AG08395 (cell line): ENCODE results near the gene CTDSPL.
A peak's percentile ranks its signal among the peaks of the same experiment; 100 is the strongest.
"Not testable (repeated sequence)": the region's sequence is repeated elsewhere in the genome, so short reads cannot be mapped to it uniquely, and the experiment has no call there.

Experiments
- DNase-seq: peaks from one replicate; pipeline ENCODE4 v3.0.0; 2012; ENCODE audit warnings: mixed read lengths, low spot score

CTDSPL gene

DNA sequence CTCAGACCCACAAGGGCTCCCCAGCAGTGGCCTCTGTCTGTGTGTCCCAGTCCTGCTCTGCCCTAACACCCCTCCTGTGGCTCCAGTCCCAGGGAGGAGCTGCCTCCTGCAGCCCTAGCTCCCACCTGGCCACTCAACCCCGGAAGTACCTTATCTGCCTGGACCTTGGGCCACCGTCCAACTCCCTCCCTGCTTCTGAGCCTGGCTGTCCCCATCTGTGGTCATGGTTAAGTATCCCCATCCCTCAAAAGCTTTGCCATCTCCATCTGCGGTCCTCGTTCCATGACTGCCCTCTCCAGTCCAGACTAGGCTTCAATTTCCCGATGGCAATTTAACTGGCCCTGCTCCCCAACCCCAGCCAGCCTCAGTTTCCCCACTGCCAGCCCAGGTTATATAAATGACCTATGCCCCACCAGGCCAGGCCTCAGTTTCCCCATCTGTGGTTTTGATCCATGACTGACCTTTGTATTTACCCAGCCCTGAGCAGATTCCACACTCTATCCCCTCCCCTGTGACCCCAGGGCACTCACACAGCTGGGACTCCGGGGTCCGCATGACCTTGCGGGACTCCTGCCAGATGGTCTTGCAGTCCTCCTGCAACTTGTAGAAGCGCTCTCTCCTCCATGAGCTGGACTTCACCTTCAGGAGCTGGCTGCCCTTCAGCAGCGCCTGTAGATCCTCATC is 158.1 kb downstream of the CTDSPL start:
- DNase-seq: no peak

DNA sequence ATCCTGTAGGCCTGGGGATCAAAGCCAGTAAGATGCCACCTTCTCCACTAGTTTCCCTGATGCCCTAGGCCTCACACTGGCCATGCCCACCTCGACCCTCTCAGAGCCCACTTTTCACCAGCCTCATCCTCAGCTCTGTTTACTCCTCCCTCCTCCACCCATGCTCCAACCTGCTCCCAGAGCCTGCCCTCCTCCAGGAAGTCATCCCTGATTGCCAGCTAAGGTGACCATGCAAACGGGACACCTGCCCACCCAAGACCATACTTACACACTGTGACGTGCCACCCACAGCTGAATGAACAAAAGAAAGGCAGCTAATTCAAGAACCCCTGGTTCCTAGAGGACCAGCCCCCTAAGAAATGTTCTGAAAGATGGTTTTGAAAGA is 158.7 kb downstream of the CTDSPL start:
- DNase-seq: no peak

DNA sequence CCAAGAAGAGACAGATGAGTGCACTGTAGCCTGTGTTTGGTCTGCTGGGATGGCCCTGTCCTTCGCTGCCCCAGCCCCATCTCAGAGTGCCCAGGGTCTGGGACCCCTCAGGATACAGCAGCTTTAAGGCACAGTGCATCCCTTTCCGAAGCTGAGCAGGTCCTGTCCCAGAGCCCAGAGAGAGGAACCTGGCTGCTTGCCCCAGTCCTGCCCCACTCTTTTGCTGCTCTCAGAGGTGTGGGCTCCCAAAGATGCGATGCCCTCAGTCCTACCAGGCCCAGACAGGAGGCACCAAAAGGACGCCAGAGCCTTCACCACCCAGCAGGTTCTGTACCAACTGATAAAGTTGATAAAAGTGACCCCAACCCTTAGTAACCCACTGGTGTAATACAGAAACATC is 159.5 kb downstream of the CTDSPL start:
- DNase-seq: no peak

DNA sequence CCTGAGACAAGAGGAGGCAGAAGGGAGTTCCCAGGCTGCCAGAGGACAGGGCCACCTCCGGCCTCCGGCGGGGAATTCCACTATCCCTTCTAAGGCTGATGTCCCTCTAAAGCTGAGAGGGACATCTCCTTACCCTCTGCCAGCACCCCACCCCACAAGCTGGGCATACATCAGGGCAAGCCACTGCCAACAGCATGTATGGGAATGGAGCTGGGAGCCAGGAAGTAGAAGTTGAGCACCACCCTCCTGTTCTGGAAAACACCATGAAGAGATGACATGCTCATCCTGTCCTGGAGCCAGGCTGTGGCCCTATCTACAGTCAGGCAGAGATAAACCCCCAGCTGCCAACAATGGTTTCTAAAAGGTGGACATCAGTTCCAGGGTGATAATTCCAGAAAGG is 160.6 kb downstream of the CTDSPL start:
- DNase-seq: no peak

DNA sequence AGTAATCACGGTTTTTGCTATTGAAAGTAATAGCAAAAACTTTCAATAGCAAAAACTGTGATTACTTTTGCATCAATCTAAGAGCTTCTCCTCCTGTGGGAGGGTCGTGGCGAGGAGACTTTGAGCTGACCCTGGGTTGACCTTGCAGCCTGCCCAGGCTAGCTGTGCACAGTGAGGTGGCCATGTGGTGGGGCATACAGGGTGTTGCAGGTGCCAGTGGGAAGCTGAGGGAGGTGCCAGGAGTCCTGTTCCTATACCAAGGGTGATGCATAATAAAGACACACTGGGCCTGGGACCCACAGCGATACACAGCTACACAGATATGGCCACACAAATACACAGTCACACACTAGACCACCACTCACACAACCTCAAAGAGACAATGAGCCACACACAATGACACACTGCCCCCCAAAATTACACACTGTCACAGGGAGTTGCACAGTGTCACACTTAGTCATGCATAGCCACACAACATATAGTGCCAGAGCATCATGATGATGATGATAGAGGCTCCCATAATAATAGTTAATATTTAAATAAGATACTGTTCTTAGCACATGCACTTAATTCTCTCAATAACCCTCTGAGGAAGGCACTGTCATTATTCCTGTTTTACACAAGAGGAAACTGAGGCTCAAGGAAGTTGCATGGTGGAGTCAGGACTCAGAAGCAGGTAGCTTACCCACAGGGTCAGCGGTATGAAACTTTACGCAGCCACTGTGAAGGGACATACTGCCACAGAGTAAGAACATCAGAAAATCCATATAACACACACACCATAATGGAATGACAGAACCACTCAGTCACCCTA is 161.4 kb downstream of the CTDSPL start:
- DNase-seq: no peak

DNA sequence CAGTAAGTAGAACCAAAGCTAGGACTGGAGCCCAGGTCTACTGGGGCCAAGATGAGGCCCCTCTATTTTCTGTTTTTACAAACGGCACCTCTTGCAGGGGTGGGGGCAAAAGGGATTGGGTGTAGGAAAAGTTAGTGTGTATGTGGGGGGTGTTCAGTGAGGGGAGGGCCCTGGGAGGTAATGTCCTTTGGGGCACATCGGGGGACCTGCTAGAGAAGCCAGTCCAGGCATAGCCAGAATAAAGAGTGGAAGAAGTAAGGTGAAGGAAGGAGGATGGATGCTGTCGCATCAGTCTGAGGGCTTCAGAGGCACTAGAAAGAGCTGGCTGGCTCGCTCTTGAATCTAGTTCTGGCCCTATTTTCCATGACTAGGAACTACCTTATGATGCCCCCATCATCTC is 165.2 kb downstream of the CTDSPL start:
- DNase-seq: no peak

DNA sequence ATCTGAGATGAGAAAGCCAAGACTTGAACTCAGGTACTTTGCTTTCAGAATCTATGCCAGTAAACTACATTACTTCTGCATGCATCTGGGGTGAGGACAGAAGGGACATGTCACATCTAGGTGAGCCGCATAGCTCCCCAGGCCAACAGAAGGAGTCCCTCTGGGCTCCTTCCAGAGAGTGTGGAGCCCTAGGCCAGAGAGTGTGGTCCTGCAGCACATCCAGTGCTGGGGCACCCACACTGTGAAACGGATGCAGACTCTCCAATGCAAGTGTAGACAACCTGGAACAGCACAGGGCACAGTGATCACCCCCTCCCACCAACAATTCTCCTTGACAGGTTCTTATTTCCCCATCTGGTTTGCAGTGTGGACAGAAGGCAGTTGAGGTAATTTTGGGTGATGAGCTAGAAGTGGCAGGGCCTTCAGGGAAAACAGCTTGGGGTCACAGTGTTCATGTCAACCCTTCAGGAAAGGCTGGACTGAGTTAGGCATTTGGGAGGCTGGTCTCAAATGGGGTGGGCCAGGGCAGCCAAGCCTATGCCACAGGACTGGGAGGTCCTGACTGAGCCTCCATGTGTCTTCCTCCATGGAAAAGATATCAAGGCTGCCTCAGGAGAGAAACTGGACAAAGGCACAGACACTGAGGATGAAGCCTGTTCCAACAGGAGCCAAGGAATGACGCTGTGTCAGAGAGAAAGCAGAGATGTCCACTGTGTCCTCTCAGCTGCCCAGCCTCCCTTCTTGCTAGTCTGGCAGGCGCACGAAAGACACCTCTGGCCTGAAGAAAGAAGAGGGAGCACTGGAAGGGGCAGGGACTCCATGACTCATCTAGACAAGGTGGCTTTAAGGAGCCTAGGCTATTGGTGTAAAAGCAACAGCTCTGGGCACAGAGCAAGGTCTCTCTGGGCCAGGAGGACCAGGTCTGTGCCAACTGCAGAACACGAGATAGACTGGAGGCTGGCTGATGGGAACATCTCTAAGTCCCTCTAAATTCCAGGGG is 166.1 kb downstream of the CTDSPL start:
- DNase-seq: no peak

DNA sequence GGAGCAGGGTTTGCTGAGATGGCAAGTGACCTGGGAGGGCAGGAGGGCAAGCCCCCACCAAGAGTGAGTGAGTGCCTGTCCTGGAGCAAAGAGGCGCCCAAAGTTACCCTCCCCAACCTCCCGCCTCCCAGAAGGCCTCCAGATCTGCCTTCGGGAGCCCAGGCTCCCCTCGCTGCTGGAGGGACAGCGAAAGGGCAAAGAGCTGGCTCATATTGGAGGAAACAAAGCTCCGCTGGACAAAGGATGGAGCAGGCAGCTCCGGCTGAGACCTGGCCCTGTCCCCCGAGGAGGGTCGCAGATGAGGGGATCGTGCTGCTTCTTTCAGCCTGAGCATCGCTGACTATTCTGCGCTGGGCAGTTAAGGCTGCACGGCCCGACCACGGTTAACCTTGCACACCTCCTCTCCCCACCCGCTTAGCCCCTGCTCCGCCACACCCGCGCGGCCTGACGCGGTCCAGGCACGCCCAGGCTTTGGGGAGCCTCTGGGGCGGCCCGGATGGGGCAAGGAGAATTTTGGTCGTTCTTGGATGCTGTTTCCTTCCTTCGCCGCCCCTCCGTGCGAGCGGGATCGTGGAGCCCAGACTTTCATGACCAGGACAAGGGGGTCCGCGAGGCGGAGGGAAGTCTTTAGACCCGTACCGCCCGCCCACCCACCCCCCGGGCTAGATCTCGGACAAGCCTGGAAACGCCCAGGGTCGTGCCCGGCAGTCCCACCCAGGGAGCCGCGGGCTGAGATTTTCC is 167.1 kb downstream of the CTDSPL start:
- no peak for DNase-seq

DNA sequence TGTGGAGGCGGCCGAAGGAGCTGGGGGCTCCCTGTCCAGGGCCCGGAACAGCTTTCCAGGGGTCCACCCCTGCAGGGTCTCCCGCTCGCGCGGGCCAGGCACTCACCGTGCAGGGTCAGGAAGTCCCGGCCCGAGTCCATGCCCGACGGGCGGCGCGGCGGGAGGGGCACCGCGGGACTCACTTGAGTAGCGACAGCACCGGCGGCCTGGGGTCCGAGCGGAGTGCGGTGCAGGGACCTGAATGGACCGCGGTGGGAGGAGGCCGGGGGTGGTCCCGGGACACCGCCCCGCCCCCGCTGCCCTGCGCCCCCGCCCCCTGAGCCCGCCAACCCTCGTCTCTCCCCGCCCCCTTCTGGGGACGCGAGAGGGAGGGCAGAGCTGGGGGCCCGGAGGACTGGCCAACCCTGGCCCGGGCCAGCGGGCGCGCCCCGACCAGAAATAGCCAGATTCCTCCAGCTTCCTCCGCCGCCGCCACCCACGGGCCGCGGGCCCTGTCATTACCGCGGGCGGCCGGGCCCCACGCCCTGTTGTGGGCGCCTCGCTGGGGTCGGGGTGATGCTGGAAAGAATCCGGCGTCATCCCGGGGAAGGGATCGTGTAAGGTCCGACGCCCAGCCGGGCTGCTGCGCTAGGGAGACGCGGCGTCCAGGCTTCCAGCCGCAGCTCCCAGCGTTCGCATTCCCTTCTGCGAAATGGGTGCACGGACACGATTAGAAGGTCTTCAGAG is 167.9 kb downstream of the CTDSPL start, which contains the start of gene PLCD1:
Gene PLCD1, minus strand, starts transcription at position 243 of the 726 bp plus-strand sequence. Its CDS starts 103 bp downstream, at position 140.
- DNase-seq: peak; percentile 88

DNA sequence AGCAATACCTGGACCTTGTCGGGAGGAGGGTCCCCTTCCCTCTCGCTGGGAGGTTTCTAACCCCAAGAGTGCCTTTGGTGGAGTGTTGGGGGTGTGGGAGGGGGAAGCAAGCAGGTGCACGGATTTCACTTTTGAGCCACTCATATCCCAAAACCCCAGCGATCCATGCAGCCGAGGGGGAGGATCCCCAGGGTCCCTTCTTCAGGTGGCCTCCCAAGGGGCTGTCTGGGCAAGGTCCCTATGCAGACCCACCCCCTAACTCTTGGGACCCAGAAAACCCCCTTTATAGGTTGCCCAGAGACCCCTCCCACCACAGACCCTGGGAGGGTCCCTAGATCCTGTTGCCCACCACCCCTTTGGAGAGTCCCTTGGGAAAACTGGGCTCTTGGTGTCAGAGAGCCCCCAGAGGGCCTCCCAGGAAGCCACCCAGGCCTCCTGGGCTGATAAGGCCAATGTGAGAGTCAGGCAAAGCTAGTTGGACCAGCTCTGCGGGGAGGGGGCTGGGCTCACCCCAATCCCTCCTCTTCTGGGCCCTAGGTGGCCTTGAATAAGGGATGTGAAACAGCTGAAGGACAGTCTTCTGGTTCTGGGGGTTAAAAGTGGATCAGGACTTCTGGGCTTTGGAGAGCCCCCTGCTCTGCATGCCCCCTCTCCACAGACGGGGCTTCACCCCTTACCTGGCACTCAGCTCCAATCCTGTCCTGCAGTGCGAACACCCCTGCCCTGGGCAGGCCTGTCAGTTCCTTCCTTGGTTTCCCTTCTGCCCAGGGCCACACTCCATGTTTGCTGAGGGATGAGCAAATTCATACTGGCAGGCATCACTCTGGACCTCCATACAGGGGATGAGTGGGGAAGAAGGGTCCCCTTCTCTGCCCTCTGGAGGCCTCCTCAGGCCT is 168.7 kb downstream of the CTDSPL start:
- DNase-seq: no peak

DNA sequence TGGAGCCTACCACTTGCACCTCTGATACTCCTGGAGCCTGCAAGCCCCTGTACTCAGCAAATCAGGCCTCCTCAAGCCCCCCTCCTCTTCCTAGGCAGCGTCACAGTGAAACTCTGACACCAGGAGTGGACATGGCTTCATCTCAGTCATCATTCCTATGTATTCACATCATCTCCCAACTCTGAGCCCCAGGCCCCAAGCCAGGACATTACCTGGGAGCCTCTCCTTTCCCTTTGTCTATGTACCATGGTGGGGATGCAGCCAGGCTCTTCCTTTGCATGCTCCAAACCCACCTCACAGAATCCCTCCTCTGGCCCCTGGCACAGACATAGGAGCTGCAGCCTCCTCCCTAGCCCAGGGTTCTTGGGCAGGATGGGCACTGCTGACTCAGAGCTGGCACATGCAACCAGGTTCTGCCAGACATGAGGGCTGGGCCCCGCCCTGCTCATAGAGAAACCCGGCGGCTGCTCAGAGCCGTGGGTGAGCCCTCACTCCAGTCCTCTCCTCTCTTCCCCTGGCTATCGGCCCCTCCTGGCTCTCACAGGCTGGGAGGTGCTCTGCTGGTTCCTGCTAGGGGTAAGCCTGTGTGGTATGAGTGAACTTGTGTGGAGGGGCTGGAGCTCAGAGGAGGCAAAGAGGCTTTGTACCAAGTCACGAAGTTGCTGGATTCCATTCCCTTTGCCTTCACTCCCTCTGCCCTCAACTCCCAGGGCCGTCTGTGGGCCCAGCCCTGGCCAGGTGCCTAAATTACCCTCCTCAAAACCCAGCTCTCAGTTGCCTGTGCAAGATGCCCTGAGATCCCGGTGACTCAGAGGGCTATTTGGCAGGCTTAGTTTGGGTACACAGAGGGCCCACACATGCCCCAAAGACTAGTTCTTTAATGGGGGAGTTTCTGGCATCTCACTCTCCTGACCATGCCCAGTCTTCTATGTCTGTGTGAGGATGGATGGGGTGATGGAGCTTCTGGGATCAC is 169.6 kb downstream of the CTDSPL start:
- peak; percentile 71 for DNase-seq

DNA sequence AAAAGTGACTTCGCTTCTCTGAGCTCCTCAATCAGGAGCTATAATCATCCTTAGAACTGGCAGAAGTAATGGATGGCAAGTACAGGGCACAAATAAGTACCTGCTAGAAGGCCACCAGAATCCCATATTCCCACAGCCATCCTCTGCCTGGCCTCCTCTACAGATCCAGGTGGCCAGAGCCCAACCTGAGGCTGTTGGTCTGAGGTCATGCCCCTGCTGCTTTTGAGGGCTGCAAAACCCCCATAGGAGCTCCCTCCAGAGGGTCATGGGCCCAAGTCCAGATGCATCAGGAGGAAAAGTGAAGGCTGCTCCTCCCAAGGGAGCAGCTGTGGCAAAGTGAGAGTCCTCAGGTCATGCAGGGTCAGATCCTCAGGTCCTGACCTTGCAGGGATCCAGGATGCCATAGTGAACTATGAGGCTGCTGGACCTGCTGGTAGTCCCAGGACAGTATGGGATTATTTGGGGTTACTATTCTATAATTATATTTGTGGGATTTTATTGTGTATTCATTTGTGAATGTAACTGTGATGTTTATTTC is 170.7 kb downstream of the CTDSPL start:
- no peak for DNase-seq

DNA sequence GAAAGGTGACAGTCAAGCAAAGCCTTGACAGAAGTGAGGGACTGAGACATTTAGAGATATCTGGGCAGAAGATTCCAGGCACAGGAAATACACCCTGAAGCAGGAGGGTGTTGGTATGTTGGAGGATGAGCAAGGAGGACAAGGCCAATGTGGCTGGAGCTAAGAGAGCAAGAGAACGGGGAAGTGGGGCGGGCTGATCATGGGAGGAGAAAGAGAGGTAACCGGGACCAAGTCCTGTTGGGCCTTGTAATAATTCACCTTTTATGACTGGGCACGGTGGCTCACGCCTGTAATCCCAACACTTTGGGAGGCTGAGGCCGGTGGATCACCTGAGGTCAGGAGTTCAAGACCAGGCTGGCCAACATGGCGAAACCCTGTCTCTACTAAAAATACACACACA is 171.9 kb downstream of the CTDSPL start:
- DNase-seq: not testable (repeated sequence)
